Activated CD4-positive, CD25-positive, alpha-beta regulatory T cell (primary cell): ENCODE measurements around the gene CLTCL1.

Experiments
- DNase-seq, 4 experiments: peaks; one replicate each; lab custom pipeline; 2025; lab: John Stamatoyannopoulos, UW

The CLTCL1 gene

DNA sequence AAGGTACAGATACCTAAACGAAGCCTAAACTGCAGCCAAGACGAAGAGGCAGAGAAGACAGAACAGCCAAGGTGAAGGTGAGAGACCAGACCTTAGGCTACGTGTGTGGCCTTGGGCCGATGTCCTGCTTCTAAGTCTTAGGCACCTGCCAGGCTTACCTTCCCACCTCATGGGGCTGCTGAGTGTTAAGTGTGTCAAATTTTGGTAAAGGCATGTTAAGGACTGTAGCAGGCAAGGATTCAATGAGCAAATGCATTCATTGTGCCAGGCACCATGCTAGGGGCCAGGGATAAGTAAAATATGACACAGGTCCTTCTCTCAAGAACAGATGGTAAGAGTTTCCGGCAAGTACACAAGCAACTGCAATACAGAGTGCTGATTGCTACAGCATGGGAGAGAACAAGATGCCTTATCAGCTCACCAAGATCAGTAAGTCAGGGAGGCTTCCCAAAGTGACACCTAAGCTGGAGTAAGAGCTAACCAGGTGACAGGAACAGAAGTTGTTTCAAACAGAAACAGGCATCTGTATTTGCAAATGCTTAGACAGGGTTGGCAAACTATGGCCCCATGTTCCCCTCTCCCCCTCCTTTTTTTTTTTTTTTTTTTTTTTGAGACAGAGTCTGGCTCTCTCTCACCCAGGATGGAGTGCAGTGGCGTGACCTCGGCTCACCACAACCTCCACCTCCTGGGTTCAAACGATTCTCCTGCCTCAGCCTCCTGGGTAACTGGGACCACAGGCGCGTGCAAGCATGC lies 46.7 kb downstream of the CLTCL1 start:
- DNase-seq: no peak

DNA sequence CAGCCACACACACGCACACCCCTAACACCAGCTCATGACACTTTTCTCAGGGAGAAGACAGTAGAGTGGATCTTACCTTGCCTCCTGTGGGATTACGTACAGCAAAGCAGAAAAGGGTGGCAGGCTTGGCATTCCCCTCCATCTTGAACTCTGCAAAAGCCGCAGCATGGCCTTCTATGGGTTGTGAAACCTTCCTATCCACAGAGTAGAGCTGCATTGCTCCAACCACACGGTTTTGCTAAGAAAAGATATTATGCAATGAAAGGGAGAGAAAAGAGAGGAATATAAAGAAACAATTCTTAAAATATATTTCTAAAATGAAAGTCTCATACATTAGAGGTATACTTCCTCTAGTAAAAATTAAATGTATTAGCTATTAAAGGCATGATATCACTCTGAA lies 48.8 kb downstream of the CLTCL1 start:
- no peak for DNase-seq

DNA sequence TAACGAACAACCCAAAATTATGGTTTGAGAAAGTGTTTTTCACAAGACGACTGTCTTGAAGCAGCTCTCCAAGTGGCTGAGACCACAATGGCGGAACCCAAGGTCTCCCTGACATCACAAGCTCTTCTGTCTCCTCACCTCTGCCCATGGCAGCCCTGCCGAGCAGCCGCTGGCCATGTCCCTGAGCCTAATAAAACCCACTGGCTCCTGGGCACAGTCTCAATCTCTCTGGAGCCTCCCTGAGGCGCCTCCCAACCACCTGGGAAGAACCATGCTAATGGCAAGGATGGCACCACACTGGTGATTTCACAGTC lies 50.0 kb downstream of the CLTCL1 start:
- no peak for DNase-seq

- no peak for DNase-seq
Measured at GRCh38 chr22:19240813-19241592, 50.5 kb downstream of the CLTCL1 start.

GRCh38 chr22:19239464-19239863 lies 52.1 kb downstream of the CLTCL1 start:
- DNase-seq: no peak

DNA sequence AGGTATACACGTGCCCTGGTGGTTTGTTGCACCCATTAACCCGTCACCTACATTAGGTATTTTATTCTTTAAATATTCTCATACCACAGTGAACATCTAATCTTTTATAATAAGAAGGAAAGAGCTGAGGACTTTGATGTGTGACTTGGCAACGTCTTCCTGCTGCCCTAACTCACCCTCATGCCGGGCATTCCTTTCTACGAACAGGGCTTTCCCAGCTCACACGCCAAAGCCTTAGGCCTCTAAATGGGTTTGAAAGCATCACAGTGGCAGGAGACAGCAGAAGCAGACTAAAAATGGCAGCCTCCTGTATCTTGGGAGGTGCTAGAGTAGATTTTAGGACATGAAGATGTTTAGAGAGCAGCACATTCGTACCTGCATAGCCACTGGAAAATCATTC lies 52.6 kb downstream of the CLTCL1 start:
- no peak for DNase-seq

DNA sequence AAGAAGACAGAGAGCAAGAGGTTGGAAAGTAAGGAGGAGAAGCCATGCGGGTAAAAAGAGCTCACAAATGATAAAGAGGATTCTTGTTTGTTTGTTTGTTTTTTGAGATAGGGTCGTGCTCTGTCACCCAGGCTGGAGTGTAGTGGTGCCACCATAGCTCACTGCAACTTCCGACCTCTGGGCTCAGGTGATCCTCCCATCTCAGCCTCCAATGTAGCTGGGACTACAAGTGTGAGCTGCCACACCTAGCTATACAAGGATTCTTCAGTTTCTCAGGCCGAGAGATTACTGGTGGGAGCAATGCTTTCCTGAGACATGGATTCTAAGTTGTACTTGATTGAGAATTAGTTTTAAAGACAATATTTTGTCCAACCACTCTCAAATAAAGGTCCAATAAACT lies 55.6 kb downstream of the CLTCL1 start:
- no peak for DNase-seq

- DNase-seq: no peak
Measured at GRCh38 chr22:19234126-19234896, 57.2 kb downstream of the CLTCL1 start.

- no peak for DNase-seq
Measured at GRCh38 chr22:19233189-19233661, 58.3 kb downstream of the CLTCL1 start.

DNA sequence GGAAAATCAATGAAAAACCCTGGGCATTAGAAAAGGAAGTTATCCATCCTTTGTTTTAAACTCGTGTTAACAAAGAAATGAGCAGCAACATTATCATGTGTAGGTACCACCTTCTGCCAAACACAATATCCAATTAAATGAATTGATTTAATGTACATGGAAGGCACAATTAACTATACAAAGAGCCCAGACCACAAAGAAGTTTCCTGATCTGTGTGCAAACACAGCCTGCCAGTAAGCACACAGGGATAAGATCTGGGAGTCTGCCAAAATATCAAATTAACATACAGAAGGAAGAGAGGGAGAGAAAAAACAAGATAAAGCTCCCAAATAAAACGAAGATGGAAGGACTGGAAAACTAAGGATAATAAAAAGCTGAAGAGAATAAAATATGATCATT lies 58.9 kb downstream of the CLTCL1 start:
- no peak for DNase-seq

GRCh38 chr22:19231986-19232385 lies 59.5 kb downstream of the CLTCL1 start:
- no peak for DNase-seq

DNA sequence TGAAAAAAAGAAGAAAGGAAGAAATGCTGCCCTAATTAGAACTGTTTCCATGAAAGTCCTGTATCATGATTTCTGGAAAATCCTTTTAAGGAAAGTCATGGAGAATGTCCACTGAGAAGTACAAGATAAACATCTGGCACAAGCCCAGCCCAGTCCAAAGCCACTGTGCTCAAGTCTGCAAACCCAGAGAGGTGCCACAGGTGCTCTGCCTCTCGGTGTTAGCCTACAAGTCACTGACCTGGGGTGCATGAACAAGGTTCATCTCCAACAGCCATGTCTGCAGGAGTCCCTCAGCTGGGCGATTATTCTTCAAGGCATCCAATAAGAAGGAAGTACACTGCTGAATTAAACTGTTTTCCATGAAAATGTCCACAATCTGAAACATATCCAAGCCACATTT lies 61.9 kb downstream of the CLTCL1 start:
- no peak for DNase-seq

GRCh38 chr22:19228179-19228578 lies 63.3 kb downstream of the CLTCL1 start:
- no peak for DNase-seq

- no peak for DNase-seq
Measured at GRCh38 chr22:19226428-19226827, 65.1 kb downstream of the CLTCL1 start.

DNA sequence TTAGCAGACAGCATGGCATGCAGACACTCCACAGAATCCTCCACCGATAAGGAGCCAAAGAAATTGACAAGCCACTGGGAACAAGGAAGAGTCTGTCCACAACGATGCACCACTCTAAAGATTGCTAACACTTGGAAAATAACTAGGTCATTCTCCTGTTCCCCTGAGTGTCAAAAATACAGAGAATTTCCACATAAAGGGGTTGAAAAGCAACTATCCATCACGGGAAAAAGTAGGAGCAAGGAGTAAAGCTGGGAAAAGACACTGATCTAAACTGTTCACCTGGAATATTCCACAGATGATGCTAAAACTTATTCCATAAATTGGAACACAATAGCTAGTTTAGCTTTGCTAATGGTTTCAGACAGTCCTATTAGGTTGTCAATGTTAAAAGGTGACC lies 66.0 kb downstream of the CLTCL1 start:
- no peak for DNase-seq

GRCh38 chr22:19224985-19225384 lies 66.5 kb downstream of the CLTCL1 start:
- no peak for DNase-seq

DNA sequence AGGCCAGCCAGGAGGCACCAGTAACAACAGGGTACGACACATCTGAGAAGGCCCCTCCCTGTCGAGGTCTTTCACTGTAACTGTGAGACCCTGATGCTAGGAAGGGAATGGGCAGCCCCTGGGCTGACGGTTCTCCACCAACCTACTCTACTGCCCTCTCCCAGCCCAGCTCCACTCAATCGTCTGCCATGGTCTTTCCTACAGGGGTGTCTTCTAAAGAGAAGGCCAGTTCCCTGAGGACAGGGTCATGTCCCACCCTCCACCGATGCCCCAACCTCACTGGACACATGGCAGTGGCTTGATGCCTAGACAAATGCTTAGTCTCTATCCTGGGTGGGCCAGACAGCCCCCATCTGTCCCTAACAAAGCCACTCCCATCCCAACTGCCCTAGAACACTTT lies 67.0 kb downstream of the CLTCL1 start:
- no peak for DNase-seq

DNA sequence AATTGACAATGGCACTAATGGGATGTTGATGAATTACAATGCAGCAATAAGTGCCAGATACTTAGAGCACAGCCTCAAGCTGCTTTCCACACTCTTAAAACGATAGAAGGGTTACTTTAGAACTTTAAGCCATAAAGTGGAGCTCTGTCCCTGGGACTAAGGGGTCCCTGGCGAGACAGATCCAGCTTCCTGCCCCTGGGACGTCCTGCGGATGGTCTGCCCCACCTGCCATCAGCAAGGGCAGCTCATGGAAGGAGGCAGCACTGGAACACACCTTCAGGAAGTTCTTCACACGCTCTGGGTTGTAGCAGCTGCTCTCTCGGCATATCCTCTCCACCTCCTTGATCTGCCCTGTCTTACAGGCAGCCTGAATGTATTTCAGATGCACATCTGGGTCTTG lies 67.9 kb downstream of the CLTCL1 start:
- DNase-seq: no peak

GRCh38 chr22:19223110-19223509 lies 68.4 kb downstream of the CLTCL1 start:
- DNase-seq: no peak

DNA sequence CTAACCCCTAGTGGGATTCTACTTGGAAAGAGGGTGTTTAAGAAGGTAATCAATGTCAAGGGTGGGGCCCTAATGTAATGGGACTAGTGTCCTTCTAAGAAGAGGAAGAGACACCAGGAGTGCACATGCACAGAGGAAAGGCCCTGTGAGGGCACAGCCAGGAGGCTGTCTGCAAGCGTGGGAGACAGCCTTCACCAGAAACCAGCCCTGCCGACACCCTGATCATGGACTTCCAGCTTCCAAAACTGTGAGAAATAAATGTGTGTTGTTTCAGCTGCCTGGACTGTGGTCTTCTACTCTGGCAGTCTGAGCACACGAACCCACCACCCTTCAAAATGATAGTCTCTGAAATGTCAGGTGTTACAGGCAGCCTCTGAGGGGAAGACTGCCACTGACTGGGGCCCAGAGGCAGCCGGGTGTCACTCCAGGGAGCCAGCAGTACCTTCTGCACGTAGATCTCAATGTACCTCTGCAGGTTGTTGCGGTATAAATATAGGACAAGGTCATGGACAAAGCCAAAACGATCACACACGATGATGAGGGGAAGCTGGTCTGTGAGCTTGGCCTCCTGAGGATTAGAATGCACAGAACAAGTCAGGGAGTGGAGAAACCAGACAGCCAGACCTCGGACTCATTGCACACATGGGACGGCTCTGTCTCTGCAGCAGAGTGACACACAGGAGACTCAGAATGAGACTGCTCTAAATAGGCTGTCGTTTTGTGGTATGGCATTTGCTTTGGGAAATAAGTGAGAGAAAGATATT lies 69.1 kb downstream of the CLTCL1 start:
- DNase-seq: no peak

GRCh38 chr22:19220867-19221266 lies 70.7 kb downstream of the CLTCL1 start:
- no peak for DNase-seq
